Measurements from ENCODE around the gene WDR4. TPM values are rescaled to one million over a fixed set of nuclear protein-coding genes. Genes with fewer than 3 reads are reported as not detected.

WDR4 gene
- total and polyA plus RNA-seq, 2 experiments from 2014 or later, result 22.5 to 50.2 TPM

DNA sequence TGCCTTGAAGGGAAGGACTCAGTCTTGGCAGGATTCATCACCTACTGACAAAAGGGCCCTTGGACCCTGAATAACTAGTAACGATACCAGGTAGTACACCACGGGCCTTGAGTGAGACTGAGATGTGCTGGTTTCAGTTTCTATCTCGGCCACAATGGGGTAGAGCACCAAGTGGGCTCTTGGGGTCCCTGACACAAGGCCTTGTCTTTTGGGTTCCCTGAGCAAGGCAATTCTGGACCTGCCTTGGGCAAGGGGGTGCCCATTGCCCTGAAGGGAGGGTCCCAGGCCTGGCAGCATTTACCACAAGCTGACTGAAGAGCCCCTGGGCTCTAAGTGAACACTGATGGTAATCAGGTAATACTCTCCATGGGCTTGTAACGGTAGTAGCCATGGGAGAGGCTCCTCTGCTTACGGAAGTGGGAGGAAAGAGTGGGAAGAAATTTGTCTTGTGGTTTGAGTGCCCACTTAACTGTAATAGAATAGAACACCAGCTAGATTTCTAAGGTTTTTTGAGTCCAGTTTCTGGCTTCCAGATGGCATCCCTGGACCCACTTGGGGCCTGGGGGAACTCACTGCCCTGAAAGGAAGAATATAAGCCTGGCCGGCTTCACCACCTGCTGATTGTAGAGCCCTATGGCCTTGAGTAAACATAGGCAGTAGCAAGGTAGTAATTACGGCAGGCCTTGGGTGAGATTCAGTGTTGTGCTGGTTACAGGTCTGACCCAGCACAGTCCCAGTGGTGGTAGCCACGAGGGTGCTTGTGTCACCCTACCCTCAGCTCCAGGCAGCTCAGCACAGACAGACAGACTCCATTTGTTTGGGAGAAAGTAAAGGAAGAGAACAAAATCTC lies 58.5 kb downstream of the WDR4 start (continued):
- TF ChIP-seq, protein P1, sequence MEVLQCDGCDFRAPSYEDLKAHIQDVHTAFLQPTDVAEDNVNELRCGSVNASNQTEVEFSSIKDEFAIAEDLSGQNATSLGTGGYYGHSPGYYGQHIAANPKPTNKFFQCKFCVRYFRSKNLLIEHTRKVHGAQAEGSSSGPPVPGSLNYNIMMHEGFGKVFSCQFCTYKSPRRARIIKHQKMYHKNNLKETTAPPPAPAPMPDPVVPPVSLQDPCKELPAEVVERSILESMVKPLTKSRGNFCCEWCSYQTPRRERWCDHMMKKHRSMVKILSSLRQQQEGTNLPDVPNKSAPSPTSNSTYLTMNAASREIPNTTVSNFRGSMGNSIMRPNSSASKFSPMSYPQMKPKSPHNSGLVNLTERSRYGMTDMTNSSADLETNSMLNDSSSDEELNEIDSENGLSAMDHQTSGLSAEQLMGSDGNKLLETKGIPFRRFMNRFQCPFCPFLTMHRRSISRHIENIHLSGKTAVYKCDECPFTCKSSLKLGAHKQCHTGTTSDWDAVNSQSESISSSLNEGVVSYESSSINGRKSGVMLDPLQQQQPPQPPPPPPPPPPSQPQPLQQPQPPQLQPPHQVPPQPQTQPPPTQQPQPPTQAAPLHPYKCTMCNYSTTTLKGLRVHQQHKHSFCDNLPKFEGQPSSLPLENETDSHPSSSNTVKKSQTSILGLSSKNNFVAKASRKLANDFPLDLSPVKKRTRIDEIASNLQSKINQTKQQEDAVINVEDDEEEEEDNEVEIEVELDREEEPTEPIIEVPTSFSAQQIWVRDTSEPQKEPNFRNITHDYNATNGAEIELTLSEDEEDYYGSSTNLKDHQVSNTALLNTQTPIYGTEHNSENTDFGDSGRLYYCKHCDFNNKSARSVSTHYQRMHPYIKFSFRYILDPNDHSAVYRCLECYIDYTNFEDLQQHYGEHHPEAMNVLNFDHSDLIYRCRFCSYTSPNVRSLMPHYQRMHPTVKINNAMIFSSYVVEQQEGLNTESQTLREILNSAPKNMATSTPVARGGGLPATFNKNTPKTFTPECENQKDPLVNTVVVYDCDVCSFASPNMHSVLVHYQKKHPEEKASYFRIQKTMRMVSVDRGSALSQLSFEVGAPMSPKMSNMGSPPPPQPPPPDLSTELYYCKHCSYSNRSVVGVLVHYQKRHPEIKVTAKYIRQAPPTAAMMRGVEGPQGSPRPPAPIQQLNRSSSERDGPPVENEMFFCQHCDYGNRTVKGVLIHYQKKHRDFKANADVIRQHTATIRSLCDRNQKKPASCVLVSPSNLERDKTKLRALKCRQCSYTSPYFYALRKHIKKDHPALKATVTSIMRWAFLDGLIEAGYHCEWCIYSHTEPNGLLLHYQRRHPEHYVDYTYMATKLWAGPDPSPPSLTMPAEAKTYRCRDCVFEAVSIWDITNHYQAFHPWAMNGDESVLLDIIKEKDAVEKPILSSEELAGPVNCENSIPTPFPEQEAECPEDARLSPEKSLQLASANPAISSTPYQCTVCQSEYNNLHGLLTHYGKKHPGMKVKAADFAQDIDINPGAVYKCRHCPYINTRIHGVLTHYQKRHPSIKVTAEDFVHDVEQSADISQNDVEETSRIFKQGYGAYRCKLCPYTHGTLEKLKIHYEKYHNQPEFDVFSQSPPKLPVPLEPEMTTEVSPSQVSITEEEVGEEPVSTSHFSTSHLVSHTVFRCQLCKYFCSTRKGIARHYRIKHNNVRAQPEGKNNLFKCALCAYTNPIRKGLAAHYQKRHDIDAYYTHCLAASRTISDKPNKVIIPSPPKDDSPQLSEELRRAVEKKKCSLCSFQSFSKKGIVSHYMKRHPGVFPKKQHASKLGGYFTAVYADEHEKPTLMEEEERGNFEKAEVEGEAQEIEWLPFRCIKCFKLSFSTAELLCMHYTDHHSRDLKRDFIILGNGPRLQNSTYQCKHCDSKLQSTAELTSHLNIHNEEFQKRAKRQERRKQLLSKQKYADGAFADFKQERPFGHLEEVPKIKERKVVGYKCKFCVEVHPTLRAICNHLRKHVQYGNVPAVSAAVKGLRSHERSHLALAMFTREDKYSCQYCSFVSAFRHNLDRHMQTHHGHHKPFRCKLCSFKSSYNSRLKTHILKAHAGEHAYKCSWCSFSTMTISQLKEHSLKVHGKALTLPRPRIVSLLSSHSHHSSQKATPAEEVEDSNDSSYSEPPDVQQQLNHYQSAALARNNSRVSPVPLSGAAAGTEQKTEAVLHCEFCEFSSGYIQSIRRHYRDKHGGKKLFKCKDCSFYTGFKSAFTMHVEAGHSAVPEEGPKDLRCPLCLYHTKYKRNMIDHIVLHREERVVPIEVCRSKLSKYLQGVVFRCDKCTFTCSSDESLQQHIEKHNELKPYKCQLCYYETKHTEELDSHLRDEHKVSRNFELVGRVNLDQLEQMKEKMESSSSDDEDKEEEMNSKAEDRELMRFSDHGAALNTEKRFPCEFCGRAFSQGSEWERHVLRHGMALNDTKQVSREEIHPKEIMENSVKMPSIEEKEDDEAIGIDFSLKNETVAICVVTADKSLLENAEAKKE (CRISPR knock-in tag; IDR thresholded peaks at IDR 0.05), result no peak
- TF ChIP-seq CREB1 (CRISPR knock-in tag; IDR thresholded peaks at IDR 0.05; ENCODE audit: low read depth) (no peak), NANOG (IDR thresholded peaks at IDR 0.05; ENCODE audit: borderline replicate concordance) (no peak)

DNA sequence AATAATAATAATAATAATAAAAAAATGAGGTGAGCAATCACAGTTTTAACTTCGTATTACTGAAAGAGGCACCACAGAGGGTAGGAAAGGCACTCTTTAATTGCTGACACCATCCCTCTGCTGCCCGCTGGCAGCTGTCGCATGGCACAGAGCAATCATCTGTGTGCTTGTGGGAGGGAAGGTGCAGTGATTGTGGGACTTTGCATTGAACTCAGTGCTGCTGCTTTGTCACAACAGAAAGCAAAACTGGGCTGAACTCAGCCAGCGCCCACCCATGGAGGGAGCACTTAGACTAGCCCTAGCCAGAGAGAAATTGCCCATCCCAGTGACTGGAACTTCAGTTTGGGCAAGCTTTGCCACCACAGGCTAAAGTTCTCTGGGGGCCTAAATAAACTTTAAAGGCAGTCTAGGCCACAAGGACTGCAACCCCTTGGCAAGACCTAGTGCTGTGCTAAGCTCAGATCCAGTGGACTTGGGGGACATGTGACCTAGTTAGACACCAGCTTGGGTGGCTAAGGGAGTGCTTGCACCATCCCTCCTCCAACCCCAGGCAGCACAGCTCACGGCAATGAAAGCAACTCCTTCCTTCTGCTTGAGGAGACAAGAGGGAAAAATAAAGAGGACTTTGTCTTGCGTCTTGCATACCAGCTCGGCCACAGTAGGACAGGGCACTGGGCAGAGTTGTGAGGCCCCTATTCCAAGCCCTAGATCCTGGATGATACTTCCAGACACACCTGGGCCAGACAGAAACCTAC lies 59.3 kb downstream of the WDR4 start:
- H3K4me1 Mint-ChIP-seq, result no peaks in the 10 kb centered on the region; the same call in 2 of the 3 replicates
- TF ChIP-seq ZNF331 (CRISPR knock-in tag; IDR thresholded peaks at IDR 0.05; ENCODE audit: low read depth) (no peak), CREB1 (CRISPR knock-in tag; IDR thresholded peaks at IDR 0.05; ENCODE audit: low read depth) (no peak), JUNB (IDR thresholded peaks at IDR 0.05; ENCODE audit: unreplicated experiment) (no peak), EZH2phosphoT487 (IDR thresholded peaks at IDR 0.05; ENCODE audit: unreplicated experiment) (no peak), STAT1 (IDR thresholded peaks at IDR 0.05; ENCODE audit: unreplicated experiment) (no peak), EZH2 (IDR thresholded peaks at IDR 0.05; ENCODE audit: low read depth, unreplicated experiment) (no peak)
- TF ChIP-seq, protein P2, sequence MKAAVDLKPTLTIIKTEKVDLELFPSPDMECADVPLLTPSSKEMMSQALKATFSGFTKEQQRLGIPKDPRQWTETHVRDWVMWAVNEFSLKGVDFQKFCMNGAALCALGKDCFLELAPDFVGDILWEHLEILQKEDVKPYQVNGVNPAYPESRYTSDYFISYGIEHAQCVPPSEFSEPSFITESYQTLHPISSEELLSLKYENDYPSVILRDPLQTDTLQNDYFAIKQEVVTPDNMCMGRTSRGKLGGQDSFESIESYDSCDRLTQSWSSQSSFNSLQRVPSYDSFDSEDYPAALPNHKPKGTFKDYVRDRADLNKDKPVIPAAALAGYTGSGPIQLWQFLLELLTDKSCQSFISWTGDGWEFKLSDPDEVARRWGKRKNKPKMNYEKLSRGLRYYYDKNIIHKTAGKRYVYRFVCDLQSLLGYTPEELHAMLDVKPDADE (IDR thresholded peaks at IDR 0.05), result no peak
- TF ChIP-seq, protein P3, sequence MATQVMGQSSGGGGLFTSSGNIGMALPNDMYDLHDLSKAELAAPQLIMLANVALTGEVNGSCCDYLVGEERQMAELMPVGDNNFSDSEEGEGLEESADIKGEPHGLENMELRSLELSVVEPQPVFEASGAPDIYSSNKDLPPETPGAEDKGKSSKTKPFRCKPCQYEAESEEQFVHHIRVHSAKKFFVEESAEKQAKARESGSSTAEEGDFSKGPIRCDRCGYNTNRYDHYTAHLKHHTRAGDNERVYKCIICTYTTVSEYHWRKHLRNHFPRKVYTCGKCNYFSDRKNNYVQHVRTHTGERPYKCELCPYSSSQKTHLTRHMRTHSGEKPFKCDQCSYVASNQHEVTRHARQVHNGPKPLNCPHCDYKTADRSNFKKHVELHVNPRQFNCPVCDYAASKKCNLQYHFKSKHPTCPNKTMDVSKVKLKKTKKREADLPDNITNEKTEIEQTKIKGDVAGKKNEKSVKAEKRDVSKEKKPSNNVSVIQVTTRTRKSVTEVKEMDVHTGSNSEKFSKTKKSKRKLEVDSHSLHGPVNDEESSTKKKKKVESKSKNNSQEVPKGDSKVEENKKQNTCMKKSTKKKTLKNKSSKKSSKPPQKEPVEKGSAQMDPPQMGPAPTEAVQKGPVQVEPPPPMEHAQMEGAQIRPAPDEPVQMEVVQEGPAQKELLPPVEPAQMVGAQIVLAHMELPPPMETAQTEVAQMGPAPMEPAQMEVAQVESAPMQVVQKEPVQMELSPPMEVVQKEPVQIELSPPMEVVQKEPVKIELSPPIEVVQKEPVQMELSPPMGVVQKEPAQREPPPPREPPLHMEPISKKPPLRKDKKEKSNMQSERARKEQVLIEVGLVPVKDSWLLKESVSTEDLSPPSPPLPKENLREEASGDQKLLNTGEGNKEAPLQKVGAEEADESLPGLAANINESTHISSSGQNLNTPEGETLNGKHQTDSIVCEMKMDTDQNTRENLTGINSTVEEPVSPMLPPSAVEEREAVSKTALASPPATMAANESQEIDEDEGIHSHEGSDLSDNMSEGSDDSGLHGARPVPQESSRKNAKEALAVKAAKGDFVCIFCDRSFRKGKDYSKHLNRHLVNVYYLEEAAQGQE (IDR thresholded peaks at IDR 0.05; ENCODE audit: unreplicated experiment), result no peak

More for the DNA sequence above, 59.3 kb downstream of the WDR4 start:
- H4K20me1 ChIP-seq (replicated peaks; ENCODE audit: insufficient read depth), result no peaks in the 10 kb centered on the region
- peaks cover 27% of the 10 kb centered on the region for H3K9me3 Mint-ChIP-seq
- peaks cover 13% of the 10 kb centered on the region for H3K36me3 ChIP-seq (ENCODE audit: insufficient read depth)
- H3K4me2 ChIP-seq, result no peak overlapping the region
- H3K27me3 ChIP-seq (ENCODE audit: insufficient read depth), result peaks cover 12% of the 10 kb centered on the region; the same call in 1 of the 2 replicates
- H2AFZ ChIP-seq, result no peak overlapping the region
- H3K27ac ChIP-seq (ENCODE audit: low read depth), result no peak overlapping the region
- H3K79me2 ChIP-seq (replicated peaks; ENCODE audit: insufficient read depth), result no peaks in the 10 kb centered on the region
- no peak overlapping the region for H3K4me3 Mint-ChIP-seq
- H3K27me3 Mint-ChIP-seq (ENCODE audit: insufficient read depth, low read depth, poor library complexity), result peaks cover 4% of the 10 kb centered on the region
- H3K36me3 Mint-ChIP-seq (ENCODE audit: low read depth), result peaks cover 17% of the 10 kb centered on the region
- H3K27ac Mint-ChIP-seq, result no peak overlapping the region
- no peak overlapping the region for H3K4me3 ChIP-seq
- DNase-seq (ENCODE audit: low spot score) (no peak), ATAC-seq (peak; percentile 28; the same call in 2 of the 3 replicates)
- H3K4me1 ChIP-seq (ENCODE audit: insufficient read depth), result no peaks in the 10 kb centered on the region
- no peaks in the 10 kb centered on the region for H3F3A ChIP-seq (replicated peaks; ENCODE audit: low read depth)
- no peaks in the 10 kb centered on the region for H3K9me2 ChIP-seq (ENCODE audit: insufficient read depth)

Measured in GM23338 (cell line).